ENCODE data around the gene RNU5D-1.

The RNU5D-1 gene

GRCh38 chr1:44698138-44698537, 32.8 kb downstream of the RNU5D-1 start:
- DNase-seq = no peak

- DNase-seq = peak; percentile 19
Observed at GRCh38 chr1:44696789-44697345, 34.1 kb downstream of the RNU5D-1 start.

DNA sequence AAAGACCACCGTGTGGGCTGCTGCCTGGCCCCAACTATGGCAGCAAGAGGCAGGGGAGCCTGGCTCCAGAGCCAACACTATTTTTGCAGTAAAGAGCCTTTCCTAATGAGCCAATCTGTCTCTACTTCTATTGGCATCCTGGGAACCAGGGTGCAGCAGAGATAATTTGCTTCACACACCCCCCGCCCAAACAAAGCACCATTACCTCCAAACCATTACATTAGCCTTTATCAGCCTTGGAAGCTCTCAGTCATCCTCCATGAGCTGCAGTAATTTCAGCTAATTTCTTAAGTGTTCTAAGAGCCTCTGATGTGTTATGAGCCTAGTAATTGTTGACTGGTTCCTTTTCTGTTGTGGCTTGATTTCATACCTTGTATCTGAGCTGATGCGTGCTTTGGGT, 34.9 kb downstream of the RNU5D-1 start:
- no peak for DNase-seq

DNA sequence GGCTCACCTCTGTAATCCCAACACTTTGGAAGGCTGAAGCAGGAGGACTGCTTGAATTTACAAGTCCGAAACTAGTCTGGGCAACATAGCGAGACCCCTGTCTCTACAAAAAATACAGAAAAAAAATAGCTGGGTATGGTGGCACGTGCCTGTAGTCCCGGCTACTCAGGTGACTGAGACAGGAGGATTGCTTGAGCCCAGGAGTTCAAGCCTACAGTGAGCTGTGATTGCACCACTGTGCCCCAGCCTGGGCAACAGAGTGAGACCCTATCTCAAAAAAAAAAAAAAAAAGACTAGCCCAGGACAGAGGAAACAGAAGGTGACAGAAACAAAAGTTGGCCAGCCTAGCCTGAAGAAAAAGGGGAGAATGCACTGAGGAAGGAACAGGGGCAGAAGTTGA, 35.3 kb downstream of the RNU5D-1 start:
- no peak for DNase-seq

- DNase-seq = no peak
Observed at GRCh38 chr1:44694863-44695478, 36.0 kb downstream of the RNU5D-1 start.

DNA sequence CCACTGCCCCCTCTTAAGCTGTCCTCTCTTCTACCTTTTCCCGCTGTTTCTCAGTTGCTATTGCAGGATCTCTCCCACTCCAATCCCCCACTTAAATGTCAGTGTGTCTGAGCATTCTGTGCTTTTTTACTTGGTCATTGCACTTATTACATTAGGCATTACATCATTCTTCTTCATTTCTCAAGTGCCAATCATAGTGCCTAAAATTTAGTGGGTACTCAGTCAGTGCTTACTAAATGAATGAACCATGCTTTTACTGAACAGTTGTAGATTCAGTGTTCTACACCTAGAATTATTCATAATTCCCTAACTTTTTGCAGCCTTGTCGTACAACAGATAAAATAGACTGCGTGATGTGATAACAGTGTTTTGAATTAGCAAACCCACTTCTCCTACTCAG, 37.1 kb downstream of the RNU5D-1 start:
- no peak for DNase-seq

GRCh38 chr1:44693159-44693558, 37.8 kb downstream of the RNU5D-1 start:
- DNase-seq = no peak

DNA sequence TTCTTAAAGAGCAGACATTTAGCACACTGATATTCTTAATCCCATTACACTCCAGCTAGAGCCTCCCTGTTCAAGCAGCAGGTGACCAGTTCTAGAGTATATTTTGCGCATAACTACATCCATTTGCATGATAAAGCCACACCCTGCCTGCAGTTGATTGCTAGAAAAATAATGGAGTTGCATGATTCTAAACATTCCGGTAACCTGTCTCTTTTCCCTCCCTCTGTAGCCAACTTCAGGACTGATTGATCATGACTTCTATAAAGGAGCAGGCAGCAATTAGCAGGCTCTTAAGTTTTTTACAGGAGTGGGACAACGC, 41.6 kb downstream of the RNU5D-1 start:
- DNase-seq = no peak

GRCh38 chr1:44688760-44689446, 42.1 kb downstream of the RNU5D-1 start:
- DNase-seq = no peak

DNA sequence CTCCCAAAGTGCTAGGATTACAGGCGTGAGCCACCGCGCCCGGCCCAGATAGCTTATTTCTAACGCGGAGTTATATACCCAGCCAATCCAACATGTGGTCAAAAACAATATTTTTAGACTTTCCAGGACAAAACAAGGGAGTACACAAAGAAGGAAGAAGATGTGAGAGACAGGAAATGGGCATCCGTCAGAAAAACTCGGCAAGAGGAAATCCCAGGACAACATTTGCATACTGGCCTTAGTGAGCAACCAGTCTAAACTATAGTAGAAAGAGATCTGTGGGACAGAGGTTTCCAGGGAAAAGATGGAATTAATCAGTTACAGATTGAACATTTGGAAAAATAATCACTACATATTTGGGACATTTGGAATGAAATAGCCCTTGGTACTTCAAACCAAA, 45.1 kb downstream of the RNU5D-1 start:
- DNase-seq = no peak

GRCh38 chr1:44685218-44685617, 45.8 kb downstream of the RNU5D-1 start:
- no peak for DNase-seq

DNA sequence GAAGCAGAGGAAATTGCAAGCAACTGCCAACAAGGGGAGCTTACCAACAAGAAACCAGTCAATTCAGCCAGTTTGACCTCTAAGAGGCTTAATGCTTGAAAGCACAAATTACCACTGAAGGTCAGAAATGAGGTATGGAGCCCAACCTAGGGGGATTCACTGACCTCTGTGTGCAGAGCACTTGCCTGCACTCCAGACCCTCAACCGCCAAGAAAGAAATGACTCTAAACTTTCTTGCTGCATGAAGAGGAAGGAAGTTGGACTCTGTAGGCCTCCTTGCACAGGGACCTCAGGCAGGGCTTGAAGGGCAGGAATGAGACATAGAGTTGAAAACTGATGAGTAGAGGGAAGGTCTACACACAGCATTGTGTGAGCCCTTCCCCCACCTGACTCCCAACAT, 46.4 kb downstream of the RNU5D-1 start:
- DNase-seq = no peak

- no peak for DNase-seq
Observed at GRCh38 chr1:44682883-44683265, 48.1 kb downstream of the RNU5D-1 start.

GRCh38 chr1:44681905-44682882, 48.8 kb downstream of the RNU5D-1 start:
- DNase-seq = no peak

Data from activated CD4-positive, alpha-beta T cell treated with anti-CD3 and anti-CD28 coated beads for 1 hour (primary cell).